Coronary artery (tissue), 2 donors: ENCODE measurements around the gene XXYLT1.
A peak's percentile ranks its signal among the peaks of the same experiment; 100 is the strongest.
"Not testable (repeated sequence)": the region's sequence is repeated elsewhere in the genome, so short reads cannot be mapped to it uniquely, and the experiment has no call there.

ENCODE experiments used
- DNase-seq: peaks from one replicate; pipeline ENCODE4 v3.0.0-alpha.2; 2017; ENCODE audit warnings: low spot score
- H3K27ac ChIP-seq, 2 donors: fragments of 200-600 bp; sonication (generic); one replicate each; pipeline ENCODE4 v1.5.1; 2016 to 2019
- H3K4me3 ChIP-seq: fragments of 200-600 bp; sonication (generic); 2 replicates; pipeline ENCODE4 v1.5.1; 2016; ENCODE audit warnings: mild to moderate bottlenecking, moderate library complexity
- CTCF ChIP-seq: fragments of 200-600 bp; sonication (generic); IDR thresholded peaks from one replicate; pipeline ENCODE4 v1.5.1; 2019; ENCODE audit warnings: antibody characterized with exemption

XXYLT1 gene

GRCh38 chr3:195096484-195097330 is 174.3 kb downstream of the XXYLT1 start:
- no peak overlapping the region for H3K4me3 ChIP-seq
- no peak for TF ChIP-seq CTCF
- DNase-seq: no peak
- H3K27ac ChIP-seq: no peak overlapping the region

- H3K27ac ChIP-seq: no peak overlapping the region
- no peak overlapping the region for H3K4me3 ChIP-seq
- no peak for DNase-seq
- no peak for TF ChIP-seq CTCF
Observed at GRCh38 chr3:195096053-195096452, 174.9 kb downstream of the XXYLT1 start.

GRCh38 chr3:195095704-195096036 is 175.3 kb downstream of the XXYLT1 start:
- Histone ChIP-seq H3K27ac (no peak overlapping the region), H3K4me3 (no peak overlapping the region)
- no peak for DNase-seq
- no peak for TF ChIP-seq CTCF

- TF ChIP-seq CTCF: no peak
- DNase-seq: no peak
- H3K4me3 ChIP-seq: no peak overlapping the region
- H3K27ac ChIP-seq: no peak overlapping the region
Observed at GRCh38 chr3:195095035-195095703, 175.8 kb downstream of the XXYLT1 start.

- DNase-seq: no peak
Observed at GRCh38 chr3:195094191-195094921, 176.6 kb downstream of the XXYLT1 start.

GRCh38 chr3:195093731-195094130 is 177.2 kb downstream of the XXYLT1 start:
- no peak for DNase-seq
- H3K4me3 ChIP-seq: no peak overlapping the region
- H3K27ac ChIP-seq: no peak overlapping the region
- no peak for TF ChIP-seq CTCF

More at GRCh38 chr3:195094191-195094921, 176.6 kb downstream of the XXYLT1 start:
- H3K27ac ChIP-seq: no peak overlapping the region
- no peak overlapping the region for H3K4me3 ChIP-seq
- no peak for TF ChIP-seq CTCF

GRCh38 chr3:195087840-195088601 is 182.9 kb downstream of the XXYLT1 start:
- H3K4me3 ChIP-seq: peak overlapping the region; percentile 38
- not testable (repeated sequence) for H3K27ac ChIP-seq, DNase-seq
